CD4-positive, alpha-beta memory T cell (primary cell): ENCODE results near the gene PGLYRP4. TPM values are rescaled to one million over a fixed set of nuclear protein-coding genes. Genes with fewer than 3 reads are reported as not detected.

Source experiments
- CTCF ChIA-PET: fragments of 350-600 bp; sonication (Branson Sonifier 250); formaldehyde crosslinking; loops from one replicate; lab custom pipeline; 2021; ENCODE audit warnings: inconsistent platforms; ENCODE audit not compliant: partially characterized antibody; lab: Charles Lee
- POLR2A ChIA-PET: fragments of 350-600 bp; sonication (Branson Sonifier 250); formaldehyde crosslinking; loops from one replicate; lab custom pipeline; 2021; ENCODE audit not compliant: partially characterized antibody; lab: Charles Lee
- DNase-seq, 5 donors: peaks; one replicate each; pipeline versions ENCODE4 v3.0.0 to v3.0.0-alpha.2; 2020 to 2022; ENCODE audit warnings: mixed read lengths in 1 of 5
- H3K27ac ChIP-seq: one replicate; pipeline ENCODE4 v1.7.0; 2013; ENCODE audit warnings: low read depth, low read length
- H3K27me3 ChIP-seq: 2 replicates; pipeline ENCODE4 v1.7.0; 2013; ENCODE audit warnings: mild to moderate bottlenecking, low read length, moderate library complexity; ENCODE audit not compliant: insufficient read depth
- H3K36me3 ChIP-seq: 2 replicates; pipeline ENCODE4 v1.7.0; 2013; ENCODE audit warnings: mild to moderate bottlenecking, low read length, moderate library complexity; ENCODE audit not compliant: insufficient read depth
- H3K4me1 ChIP-seq: 2 replicates; pipeline ENCODE4 v1.7.0; 2013; ENCODE audit warnings: mild to moderate bottlenecking, low read length, moderate library complexity; ENCODE audit not compliant: insufficient read depth
- H3K4me3 ChIP-seq, 2 donors: one replicate each; pipeline ENCODE4 v1.7.0; 2013; ENCODE audit warnings: low read length in 2 of 2, mild to moderate bottlenecking in 1 of 2
- H3K9me3 ChIP-seq, 2 donors: one replicate each; pipeline ENCODE4 v1.7.0; 2013; ENCODE audit warnings: low read length in 2 of 2, control low read depth in 1 of 2; ENCODE audit not compliant: control insufficient read depth in 1 of 2
- H3K27ac Mint-ChIP-seq, 7 donors: one replicate each; pipeline ENCODE4 v1.8.0; 2020 to 2021; ENCODE audit warnings: mixed read lengths in 7 of 7, mild to moderate bottlenecking in 6 of 7, inconsistent platforms in 3 of 7, moderate library complexity in 3 of 7
- H3K27me3 Mint-ChIP-seq, 2 donors: one replicate each; pipeline ENCODE4 v1.8.0; 2020 to 2021; ENCODE audit warnings: mixed read lengths in 2 of 2
- H3K36me3 Mint-ChIP-seq, 2 donors: one replicate each; pipeline ENCODE4 v1.8.0; 2020 to 2021; ENCODE audit warnings: mixed read lengths in 2 of 2, inconsistent platforms in 1 of 2, mild to moderate bottlenecking in 1 of 2
- H3K4me1 Mint-ChIP-seq, 4 donors: one replicate each; pipeline ENCODE4 v1.8.0; 2020 to 2021; ENCODE audit warnings: mixed read lengths in 4 of 4, mild to moderate bottlenecking in 1 of 4
- H3K4me3 Mint-ChIP-seq, 8 donors: one replicate each; pipeline ENCODE4 v1.8.0; 2020 to 2021; ENCODE audit warnings: mixed read lengths in 8 of 8, mild to moderate bottlenecking in 7 of 8, moderate library complexity in 6 of 8, inconsistent platforms in 3 of 8
- H3K9me3 Mint-ChIP-seq, 8 donors: one replicate each; pipeline ENCODE4 v1.8.0; 2020 to 2021; ENCODE audit warnings: mixed read lengths in 8 of 8, mild to moderate bottlenecking in 5 of 8, inconsistent platforms in 3 of 8, moderate library complexity in 1 of 8
- intact Hi-C: fragments of 100-400 bp; cut with micrococcal nuclease; formaldehyde crosslinking; loops from one replicate; pipeline ENCODE4 v1.15.1; 2023
- polyA plus RNA-seq, 2 donors: library from polyadenylated mRNA; unstranded; fragments of 300-500 nt; fragmentation: Illumina TruSeq; gene quantifications; one replicate each; pipeline ENCODE4 v1.2.3, GENCODE V29; 2021
- total RNA-seq, 2 experiments: library from RNA; stranded (reverse); gene quantifications; one replicate each; pipeline ENCODE4 v1.2.3, GENCODE V29; 2021

PGLYRP4 gene
- total and polyA plus RNA-seq, 4 experiments from 2014 or later = not detected

- H3K27ac ChIP-seq = no peak overlapping the region
- H3K36me3 Mint-ChIP-seq = no peaks in the 10 kb centered on the region
- H3K9me3 ChIP-seq = no peaks in the 10 kb centered on the region
- CTCF ChIA-PET = no interaction called here
- intact Hi-C loops = no loop called here
- no peak for DNase-seq
- H3K27ac Mint-ChIP-seq = peak overlapping the region in 1 of 7 donors; percentile 12
- no peak overlapping the region for H3K4me3 Mint-ChIP-seq
- peaks cover 18% of the 10 kb centered on the region for H3K4me1 ChIP-seq
- H3K9me3 Mint-ChIP-seq = no peaks in the 10 kb centered on the region
- H3K27me3 Mint-ChIP-seq = peaks cover 0 to 9% of the 10 kb centered on the region in 2 donors
- no peaks in the 10 kb centered on the region for H3K27me3 ChIP-seq
- no peaks in the 10 kb centered on the region for H3K36me3 ChIP-seq
- H3K4me1 Mint-ChIP-seq = peaks cover 7 to 24% (median 16%) of the 10 kb centered on the region in 4 donors
- POLR2A ChIA-PET = no interaction called here
- H3K4me3 ChIP-seq = no peak overlapping the region
These were observed 11.5 kb upstream of the PGLYRP4 start for GRCh38 chr1:153360190-153360589.

- H3K4me3 Mint-ChIP-seq = no peak overlapping the region
- no peak overlapping the region for H3K27ac Mint-ChIP-seq
- H3K9me3 Mint-ChIP-seq = no peaks in the 10 kb centered on the region
- no peak overlapping the region for H3K27ac ChIP-seq
- H3K4me3 ChIP-seq = no peak overlapping the region
- CTCF ChIA-PET = no interaction called here
- no peaks in the 10 kb centered on the region for H3K27me3 ChIP-seq
- no peaks in the 10 kb centered on the region for H3K9me3 ChIP-seq
- no peak for DNase-seq
- H3K36me3 ChIP-seq = no peaks in the 10 kb centered on the region
- peaks cover 18% of the 10 kb centered on the region for H3K4me1 ChIP-seq
- peaks cover 7 to 24% (median 16%) of the 10 kb centered on the region in 4 donors for H3K4me1 Mint-ChIP-seq
- H3K27me3 Mint-ChIP-seq = peaks cover 0 to 3% of the 10 kb centered on the region in 2 donors
- intact Hi-C loops = no loop called here
- no peaks in the 10 kb centered on the region for H3K36me3 Mint-ChIP-seq
- POLR2A ChIA-PET = no interaction called here
These were observed 10.6 kb upstream of the PGLYRP4 start for GRCh38 chr1:153359241-153359640.

GRCh38 chr1:153358691-153358975 is 10.0 kb upstream of the PGLYRP4 start:
- Mint-ChIP-seq H3K27me3 (peaks cover 0 to 2% of the 10 kb centered on the region in 2 donors), H3K4me1 (peaks cover 7 to 24% (median 16%) of the 10 kb centered on the region in 4 donors), H3K36me3 (no peaks in the 10 kb centered on the region), H3K9me3 (no peaks in the 10 kb centered on the region), H3K27ac (no peak overlapping the region), H3K4me3 (no peak overlapping the region)
- Histone ChIP-seq H3K36me3 (no peaks in the 10 kb centered on the region), H3K4me1 (peaks cover 18% of the 10 kb centered on the region), H3K27ac (no peak overlapping the region), H3K27me3 (no peaks in the 10 kb centered on the region), H3K9me3 (no peaks in the 10 kb centered on the region), H3K4me3 (no peak overlapping the region)
- intact Hi-C loops = no loop called here
- no peak for DNase-seq
- CTCF ChIA-PET = interaction anchor here (4.2 kb wide), 1 partner anchor 137 kb away, joined by 35 read pairs; no protein-coding TSS in a partner anchor
- POLR2A ChIA-PET = no interaction called here

GRCh38 chr1:153357853-153358690 is 9.4 kb upstream of the PGLYRP4 start, which contains the start of gene S100A9:
S100A9 (plus strand) TSS chr1:153357854; CDS start chr1:153358284, 430 bp downstream.
- Histone ChIP-seq H3K36me3 (no peaks in the 10 kb centered on the region), H3K4me1 (peaks cover 18% of the 10 kb centered on the region), H3K27ac (no peak within 1 kb of the TSS), H3K4me3 (no peak within 1 kb of the TSS), H3K27me3 (no peaks in the 10 kb centered on the region), H3K9me3 (no peaks in the 10 kb centered on the region)
- CTCF ChIA-PET = interaction anchor here (1.6 to 4.2 kb wide), 2 partner anchors 45 to 137 kb away, joined by 4 to 35 read pairs; no protein-coding TSS in a partner anchor
- intact Hi-C loops = no loop called here
- no peak for DNase-seq
- H3K4me3 Mint-ChIP-seq = peak within 1 kb of the TSS in 6 of 8 donors; percentile 2 to 75 (median 52)
- H3K27me3 Mint-ChIP-seq = no peaks in the 10 kb centered on the region
- H3K4me1 Mint-ChIP-seq = peaks cover 7 to 24% (median 16%) of the 10 kb centered on the region in 4 donors
- no peaks in the 10 kb centered on the region for H3K9me3 Mint-ChIP-seq
- H3K27ac Mint-ChIP-seq = peak within 1 kb of the TSS in 4 of 7 donors; percentile 55 to 87 (median 64)
- POLR2A ChIA-PET = no interaction called here
- no peaks in the 10 kb centered on the region for H3K36me3 Mint-ChIP-seq

- Histone ChIP-seq H3K36me3 (no peaks in the 10 kb centered on the region), H3K27ac (no peak overlapping the region), H3K4me3 (no peak overlapping the region), H3K27me3 (no peaks in the 10 kb centered on the region), H3K9me3 (no peaks in the 10 kb centered on the region), H3K4me1 (peaks cover 18% of the 10 kb centered on the region)
- peak overlapping the region in 4 of 7 donors; percentile 12 to 87 (median 52) for H3K27ac Mint-ChIP-seq
- H3K9me3 Mint-ChIP-seq = no peaks in the 10 kb centered on the region
- CTCF ChIA-PET = interaction anchor here (1.6 to 4.2 kb wide), 2 partner anchors 46 to 138 kb away, joined by 4 to 35 read pairs; no protein-coding TSS in a partner anchor
- peak overlapping the region in 5 of 8 donors; percentile 26 to 75 (median 58) for H3K4me3 Mint-ChIP-seq
- DNase-seq = no peak
- no peaks in the 10 kb centered on the region for H3K36me3 Mint-ChIP-seq
- H3K27me3 Mint-ChIP-seq = peaks cover 0 to 2% of the 10 kb centered on the region in 2 donors
- POLR2A ChIA-PET = no interaction called here
- intact Hi-C loops = no loop called here
- H3K4me1 Mint-ChIP-seq = peaks cover 9 to 28% (median 17%) of the 10 kb centered on the region in 4 donors
These were observed 8.6 kb upstream of the PGLYRP4 start for GRCh38 chr1:153357076-153357852.

- no peaks in the 10 kb centered on the region for H3K9me3 ChIP-seq
- DNase-seq = no peak
- no peaks in the 10 kb centered on the region for H3K36me3 Mint-ChIP-seq
- no peaks in the 10 kb centered on the region for H3K9me3 Mint-ChIP-seq
- no peak overlapping the region for H3K27ac ChIP-seq
- peaks cover 9 to 28% (median 17%) of the 10 kb centered on the region in 4 donors for H3K4me1 Mint-ChIP-seq
- intact Hi-C loops = no loop called here
- ChIA-PET POLR2A (no interaction called here), CTCF (interaction anchor here (1.0 to 4.2 kb wide), 7 partner anchors 10 to 139 kb away, joined by 3 to 35 read pairs (median 3); no protein-coding TSS in a partner anchor)
- peaks cover 18% of the 10 kb centered on the region for H3K4me1 ChIP-seq
- peak overlapping the region in 4 of 7 donors; percentile 9 to 51 (median 16) for H3K27ac Mint-ChIP-seq
- no peak overlapping the region for H3K4me3 ChIP-seq
- peak overlapping the region in 2 of 8 donors; percentile 2 to 5 for H3K4me3 Mint-ChIP-seq
- H3K27me3 Mint-ChIP-seq = peaks cover 0 to 2% of the 10 kb centered on the region in 2 donors
- H3K36me3 ChIP-seq = no peaks in the 10 kb centered on the region
- H3K27me3 ChIP-seq = no peaks in the 10 kb centered on the region
These were observed 7.9 kb upstream of the PGLYRP4 start for GRCh38 chr1:153356392-153357075.
